GM18868 (cell line): ENCODE data around the gene MT1X.

Source experiments
- ATAC-seq: cut with Tn5 transposase; IDR thresholded peaks from one replicate; pipeline ENCODE4 v1.9.1; 2021; ENCODE audit warnings: mild to moderate bottlenecking, moderate library complexity; ENCODE audit not compliant: unreplicated experiment

The MT1X gene

DNA sequence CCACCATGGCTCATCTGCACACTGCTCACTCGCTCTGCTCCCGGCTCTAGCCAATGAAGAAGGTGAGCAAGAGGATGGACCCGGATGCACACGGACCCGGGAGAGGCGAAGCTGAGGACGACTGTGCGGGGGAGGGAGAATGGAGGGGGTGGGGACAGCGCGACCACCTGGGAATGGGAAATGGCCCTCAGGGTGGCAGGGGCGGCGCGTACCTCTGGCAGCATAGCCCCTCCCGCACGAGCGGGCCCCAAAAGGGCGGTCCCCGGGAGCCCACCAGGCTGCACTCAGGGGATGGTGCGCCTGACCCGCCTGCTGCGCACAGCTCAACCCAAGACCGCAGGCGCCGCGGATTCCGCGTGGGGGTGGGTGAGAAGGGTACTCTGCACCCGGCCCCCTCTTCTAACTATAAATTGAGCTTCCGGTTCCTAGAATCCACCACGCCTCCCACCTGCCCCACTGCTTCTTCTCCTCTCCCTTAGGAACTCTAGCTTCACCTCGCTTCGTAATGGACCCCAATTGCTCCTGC is 6.5 kb upstream of the MT1X start:
- ATAC-seq = no peak

DNA sequence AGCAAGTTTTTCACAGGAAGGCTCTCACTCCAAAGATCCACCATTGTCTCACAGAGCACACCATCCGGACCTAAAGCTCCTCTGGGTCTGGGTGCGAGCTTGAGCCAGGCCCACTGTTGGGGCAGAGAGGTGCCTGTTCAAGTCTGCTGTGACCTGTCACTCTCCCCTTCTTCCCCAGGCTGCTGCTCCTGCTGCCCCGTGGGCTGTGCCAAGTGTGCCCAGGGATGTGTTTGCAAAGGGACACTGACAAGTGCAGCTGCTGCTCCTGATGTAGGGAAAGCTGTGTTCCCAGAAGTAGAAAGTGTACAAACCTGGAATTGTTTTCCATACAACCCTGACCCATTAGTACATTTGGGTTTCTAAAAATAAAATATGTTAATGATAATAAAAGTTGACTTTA is 4.8 kb upstream of the MT1X start:
- ATAC-seq = no peak

DNA sequence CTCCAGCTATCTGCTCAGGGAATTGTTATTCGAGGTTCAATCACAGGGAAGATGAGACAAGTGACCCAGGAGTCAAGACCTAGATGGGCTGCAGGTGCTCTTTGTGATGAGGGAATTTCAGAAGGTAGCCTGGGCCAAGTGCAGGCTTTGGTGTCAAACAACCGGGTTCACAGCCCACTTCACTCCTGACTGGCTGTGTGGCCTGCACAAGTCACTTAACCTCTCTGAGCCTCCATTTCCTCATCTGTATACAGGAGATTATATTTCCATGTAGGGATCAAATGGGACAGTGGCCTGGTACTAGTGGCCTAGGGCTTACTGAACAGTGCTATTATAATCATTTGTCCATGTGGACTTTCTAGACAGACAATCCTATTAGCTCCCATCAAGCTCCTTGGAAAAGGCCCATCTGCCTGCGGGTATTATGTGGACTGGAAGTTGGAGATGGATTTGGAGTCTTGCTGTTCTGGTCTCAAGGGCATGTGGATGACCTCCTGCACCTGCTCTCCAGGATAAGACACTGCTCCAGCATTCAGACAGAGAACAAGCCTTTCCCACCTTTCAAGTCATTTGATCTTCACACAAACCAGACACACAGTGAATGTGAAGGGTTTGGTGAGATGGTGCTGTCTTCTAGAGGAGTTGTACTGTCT is 3.1 kb upstream of the MT1X start:
- no peak for ATAC-seq

DNA sequence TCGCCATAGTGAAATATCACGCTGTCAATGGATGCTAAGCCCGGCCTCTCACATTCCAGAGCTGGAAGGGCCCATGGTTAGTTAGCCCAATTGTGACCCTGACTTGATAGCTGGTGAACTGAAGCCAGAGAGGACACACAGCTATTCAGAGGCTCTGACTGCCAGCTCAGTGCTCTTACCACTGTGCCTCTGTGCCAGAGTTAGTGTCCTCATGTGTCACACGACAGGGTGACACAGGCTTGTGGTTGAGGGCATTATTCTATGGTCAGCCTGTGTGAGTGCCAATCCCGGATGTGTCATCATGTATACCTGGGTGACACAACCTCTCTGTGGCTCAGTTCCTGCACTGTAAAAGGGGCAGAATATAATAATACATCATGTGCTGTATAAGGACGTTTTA is 2.5 kb upstream of the MT1X start:
- ATAC-seq = no peak

DNA sequence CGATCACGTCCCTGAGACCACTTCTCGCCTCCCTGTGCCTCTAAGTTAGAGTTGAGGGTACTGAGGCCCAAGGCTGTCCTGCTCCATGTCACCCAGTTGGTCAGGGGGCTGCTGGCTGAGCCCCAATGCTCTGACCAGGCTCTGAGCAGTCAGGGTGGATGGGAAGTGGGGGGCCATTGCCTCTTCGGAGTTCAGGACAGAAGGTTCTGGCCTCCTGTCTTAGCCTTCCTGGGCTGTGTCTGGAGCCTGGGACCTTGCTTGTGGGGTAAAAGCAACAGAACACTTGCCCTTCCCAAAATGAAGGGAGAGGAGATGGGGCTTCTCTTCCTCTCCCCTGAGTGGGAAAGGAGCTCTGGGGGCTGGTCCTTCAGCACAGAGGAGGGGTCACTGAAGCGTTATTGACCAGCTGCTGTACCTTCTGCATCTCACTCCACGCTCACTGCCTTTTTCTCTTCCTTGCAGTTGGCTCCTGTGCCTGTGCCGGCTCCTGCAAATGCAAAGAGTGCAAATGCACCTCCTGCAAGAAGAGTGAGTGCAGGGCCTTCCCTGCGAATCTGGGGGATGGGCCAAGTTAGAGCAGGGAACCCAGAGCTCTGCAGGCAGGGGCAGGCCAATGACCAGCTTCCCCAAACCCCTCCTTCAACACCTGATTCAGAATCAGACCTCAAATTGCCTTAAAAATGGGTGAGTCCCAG is 580 bp downstream of the MT1X start:
- peak; percentile 8 for ATAC-seq

DNA sequence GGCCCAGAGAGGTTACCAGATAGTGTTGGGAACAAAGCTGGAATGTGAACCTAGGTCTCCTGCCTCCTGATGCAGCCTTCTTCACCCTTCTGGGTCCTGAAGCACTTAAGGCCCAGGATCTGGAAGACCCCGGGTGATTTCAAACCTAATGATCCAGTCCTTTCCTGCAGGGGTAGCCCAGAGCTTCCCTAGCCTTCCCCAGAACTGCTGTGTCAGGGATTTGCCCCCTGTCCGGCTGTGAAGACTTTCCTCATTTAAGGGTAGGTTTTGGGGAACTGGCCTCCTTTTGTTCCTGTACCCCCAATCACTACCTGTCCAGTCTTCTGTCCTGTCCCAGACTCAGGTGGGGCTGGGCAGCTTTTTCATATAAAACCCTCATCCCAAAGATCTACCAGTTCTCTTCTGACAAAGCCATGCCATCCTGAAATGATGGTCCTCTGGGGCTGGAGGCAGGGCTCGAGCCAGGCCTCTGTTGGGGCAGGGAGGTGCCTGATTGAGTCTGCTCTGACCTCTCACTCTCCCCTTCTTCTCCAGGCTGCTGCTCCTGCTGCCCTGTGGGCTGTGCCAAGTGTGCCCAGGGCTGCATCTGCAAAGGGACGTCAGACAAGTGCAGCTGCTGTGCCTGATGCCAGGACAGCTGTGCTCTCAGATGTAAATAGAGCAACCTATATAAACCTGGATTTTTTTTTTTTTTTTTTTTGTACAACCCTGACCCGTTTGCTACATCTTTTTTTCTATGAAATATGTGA is 1.3 kb downstream of the MT1X start:
- no peak for ATAC-seq

DNA sequence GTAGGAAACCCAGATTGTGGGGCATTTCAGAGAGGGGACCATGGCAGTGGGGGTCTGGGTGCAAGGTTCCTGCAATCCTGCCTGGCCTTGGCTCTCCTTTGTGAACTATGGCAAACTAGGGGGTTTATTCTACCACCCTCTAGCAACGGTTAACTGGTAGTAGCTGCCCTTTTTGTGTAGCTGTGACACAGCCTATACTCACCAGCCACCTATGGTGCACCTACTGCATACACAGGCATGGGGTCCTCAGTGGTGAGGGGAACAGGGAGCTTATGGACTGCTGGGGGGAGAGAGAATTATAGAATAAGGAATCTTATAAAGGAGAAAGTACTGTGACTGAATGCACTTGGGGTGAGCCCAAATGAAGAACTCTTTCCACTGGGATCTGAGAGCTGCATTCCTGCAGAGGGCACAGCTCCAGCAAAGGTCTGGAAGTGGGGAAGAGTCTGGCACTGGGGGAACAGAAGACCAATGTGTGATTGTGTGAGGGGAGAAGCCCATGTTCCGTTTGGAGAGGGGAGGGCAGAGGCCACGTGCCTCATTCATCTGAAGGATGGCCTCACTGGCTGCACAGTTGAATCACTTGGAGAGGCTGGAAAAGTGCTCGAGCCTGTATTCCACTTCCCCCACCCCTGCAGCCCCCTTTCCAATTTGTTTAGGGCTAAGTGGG is 2.1 kb downstream of the MT1X start:
- no peak for ATAC-seq

DNA sequence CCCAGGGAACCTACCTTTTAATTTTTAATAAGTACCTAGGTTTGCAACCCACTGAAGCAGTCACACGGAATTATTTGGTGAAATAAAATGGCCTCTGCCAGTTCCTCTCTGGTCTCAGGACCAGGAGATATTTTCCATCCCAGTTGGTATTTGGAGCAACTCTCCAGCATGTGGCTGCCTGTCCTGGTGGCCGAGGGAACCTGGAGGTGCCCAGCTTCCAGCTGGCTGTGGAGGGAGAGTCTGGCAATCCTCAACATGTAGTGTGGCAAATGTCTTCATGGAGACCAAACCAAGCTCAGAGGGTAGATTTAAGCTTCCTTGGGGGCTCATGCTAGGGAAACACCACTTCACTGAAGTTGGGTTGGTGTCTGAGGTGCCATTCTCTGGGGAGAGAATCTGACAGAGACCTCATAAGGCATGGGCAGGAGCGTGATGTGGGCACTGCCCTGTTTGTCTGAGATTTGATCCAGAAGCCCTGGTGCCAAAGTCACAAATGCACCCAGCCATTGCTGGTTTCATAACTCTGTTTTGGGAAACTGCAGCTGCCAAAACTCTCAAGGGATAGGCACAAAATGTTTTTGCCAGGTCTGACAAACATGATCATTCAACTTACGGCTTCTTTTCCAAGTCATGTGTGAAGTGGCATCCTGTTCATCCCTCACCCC is 2.8 kb downstream of the MT1X start:
- ATAC-seq = no peak

DNA sequence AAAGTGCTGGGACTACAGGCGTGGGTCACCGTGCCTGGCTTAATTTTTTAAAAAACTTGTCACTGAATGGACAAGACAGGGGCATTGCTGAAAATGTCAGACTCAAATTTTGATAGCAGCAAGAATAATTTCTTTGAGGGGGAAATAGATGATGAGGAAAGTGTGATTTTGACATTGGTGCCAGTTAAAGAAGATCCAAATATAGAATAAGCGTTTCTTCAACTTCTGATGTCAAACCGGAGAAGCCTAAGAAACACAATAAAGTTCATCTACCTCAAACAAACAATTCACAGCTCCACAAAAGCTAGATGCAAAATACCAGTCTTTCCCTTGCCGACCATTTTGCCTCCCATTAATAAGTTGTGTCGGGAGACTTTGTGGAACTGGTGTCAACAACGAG is 4.5 kb downstream of the MT1X start:
- ATAC-seq = no peak

DNA sequence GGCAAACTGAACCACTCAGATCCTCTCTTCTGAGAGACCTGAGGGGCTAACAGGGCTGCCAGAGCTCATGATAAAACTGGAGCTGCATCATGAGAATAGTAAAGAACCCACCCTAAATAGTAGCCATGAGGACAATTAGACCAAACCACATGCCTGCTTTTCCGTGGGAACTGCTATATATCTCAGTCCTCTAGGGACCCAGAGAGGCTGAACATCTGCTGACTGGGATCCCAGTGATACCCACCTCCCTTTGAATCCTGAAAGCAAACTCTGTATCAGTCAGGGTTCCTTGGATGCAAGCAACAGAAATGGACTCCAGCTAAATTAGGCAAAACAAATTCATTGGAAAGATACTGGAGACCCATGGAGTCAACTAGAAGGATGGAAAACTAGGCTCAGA is 6.5 kb downstream of the MT1X start:
- ATAC-seq = no peak

DNA sequence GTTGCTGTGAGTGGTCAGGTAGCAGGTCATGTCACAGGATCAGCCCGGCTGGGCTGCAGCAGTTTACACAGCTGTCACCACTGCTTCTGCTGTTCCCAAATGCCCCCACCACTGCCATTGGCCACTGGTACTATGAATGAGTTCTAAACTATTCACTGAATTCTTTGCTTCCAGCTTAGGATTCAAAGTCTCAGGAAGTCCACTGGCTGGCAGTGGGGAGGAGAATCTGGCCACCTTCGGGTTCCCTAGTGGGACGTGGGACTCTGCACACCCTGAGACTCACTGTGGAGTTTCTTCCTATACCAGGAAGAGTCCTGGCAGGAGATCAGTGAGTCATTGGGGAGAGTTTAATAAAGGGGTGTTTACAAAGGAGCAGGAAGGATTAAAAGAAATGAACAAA is 6.9 kb downstream of the MT1X start:
- ATAC-seq = no peak

DNA sequence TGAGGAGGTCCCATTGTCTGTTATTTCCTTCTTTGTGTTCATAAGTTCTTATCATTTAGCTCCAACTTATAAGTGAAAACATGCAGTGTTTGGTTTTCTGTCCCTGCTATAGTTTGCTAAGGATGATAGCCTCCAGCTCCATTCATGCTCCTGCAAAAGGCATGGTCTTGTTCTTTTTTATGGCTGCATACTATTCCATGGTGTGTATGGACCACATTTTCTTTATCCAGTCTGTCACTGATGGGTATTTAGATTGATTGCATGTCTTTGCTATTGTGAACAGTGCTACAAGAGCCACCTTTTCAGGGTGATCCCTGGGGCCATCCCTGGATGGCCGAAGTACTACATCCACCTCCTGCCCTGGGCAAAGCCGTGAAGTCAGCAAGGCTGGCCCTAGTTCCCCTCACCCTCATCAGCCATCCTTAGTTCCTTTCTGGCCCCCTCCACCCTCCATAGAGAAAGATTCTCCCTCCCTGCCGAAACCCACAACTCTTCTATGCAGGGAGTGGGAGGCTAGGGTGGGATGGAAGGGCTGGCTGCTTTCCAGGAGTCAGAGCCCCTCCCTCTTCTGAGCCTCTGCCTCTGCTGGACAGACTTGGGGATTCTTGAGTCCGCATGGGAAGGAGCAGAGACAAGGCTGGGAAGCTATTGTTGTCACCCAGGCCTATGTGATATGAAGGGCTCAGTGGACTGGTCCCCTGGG is 8.3 kb downstream of the MT1X start:
- ATAC-seq = no peak

DNA sequence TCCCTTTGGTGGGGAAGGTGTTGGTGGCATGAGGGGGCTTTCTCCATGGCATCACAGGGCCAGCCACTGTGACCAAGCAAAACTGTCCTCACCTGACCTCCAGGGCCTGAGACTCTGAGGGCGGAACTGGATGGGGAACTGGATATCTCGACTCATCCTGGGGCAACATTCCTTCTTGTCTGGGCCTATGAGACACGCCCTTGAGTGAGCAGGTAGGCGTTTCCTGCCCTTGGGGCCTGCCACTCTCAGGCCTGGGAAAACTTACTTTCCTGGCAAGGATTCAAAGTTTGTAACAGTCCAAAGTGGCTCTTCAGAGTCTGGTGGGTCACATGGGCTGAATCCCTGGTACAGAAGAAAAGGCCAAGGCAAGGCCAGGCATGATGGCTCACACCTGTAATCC is 9.6 kb downstream of the MT1X start:
- no peak for ATAC-seq

DNA sequence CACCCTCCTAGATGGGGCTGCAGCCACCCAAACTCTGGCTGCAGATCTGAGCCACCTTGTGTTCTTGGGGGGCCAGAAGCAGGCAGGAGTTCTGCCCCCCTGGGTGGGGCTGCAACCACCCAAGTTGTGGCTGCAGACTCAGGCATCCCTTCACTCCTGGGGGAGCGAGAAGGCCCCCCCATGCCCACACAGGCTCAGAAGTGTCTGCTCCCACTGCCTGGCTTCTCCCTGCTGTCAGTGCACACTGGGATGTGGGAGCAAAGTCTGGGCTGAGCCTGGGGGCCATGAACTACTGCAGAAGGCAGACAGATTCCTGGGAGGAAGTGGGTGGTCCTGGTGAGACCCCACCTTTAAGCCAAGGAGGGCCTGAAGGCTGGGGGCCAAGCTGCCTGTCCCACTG is 13.0 kb downstream of the MT1X start:
- ATAC-seq = no peak

DNA sequence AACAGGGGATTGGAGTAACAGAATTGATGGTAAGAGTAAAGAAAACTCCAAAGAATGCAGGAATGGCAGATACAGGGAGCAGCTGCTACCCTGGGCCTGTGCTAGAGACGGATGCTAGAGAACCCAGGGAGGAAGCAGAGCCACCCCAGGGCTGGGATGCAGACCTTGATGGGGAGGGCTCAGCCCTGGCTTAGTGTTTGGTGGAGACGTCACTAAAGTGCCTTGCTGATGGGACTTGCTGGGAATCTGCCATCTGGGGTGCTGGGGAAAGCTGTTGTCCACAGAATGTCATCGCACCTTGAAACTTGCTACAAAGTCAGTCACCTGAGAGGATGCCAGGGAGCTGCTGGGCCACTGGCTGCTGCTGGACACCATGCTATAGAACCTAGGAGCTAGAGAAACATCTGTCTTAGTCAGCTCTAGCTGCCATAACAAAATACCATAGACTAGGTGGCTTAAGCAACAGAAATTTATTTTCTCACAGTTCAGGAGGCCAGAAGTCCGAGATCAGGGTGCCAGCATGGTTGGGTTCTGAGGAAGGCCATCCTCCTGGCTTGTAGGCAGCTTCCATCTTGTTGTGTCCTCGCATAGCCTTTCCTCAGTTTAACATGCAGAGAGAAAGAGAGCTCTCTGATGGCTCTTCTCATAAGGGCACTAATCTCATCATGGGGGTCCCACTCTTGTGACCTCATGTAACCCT is 15.3 kb downstream of the MT1X start:
- ATAC-seq = no peak

DNA sequence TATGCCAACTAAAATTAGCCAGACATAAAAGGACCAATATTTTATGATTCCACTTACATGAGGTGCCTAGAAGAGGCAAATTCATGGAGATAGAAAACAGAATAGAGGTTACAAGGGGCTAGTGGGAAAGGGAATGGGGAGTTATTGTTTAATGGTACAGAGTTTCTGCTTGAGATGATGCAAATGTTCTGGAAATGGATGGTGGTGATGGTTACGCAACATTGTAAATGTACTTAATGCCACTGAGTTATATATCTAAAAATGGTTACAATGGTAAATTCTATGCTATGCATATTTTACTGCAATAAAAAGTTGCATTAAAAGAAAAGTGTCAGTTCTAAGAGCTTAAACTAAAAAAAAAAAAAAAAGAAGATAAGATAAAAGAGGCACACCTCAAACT is 17.9 kb downstream of the MT1X start:
- no peak for ATAC-seq

DNA sequence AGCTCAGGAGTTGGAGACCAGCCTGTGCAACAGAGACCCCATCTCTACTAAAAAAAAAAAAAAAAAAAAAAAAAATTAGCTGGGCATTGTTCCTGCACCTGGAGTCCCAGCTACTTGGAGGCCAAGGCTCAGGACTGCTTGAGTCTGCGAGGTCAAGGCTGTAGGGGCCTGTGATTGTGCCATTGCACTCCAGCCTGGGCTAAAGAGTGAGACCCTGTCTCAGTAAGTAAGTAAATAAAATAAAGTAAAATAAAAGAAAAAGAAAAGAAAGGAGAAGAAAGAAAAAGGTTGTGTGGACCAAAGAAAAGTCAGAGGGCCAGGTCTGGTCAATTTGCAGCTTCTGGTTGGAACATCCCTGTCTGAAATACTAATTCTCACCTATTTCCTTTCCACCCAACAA is 18.4 kb downstream of the MT1X start:
- no peak for ATAC-seq

DNA sequence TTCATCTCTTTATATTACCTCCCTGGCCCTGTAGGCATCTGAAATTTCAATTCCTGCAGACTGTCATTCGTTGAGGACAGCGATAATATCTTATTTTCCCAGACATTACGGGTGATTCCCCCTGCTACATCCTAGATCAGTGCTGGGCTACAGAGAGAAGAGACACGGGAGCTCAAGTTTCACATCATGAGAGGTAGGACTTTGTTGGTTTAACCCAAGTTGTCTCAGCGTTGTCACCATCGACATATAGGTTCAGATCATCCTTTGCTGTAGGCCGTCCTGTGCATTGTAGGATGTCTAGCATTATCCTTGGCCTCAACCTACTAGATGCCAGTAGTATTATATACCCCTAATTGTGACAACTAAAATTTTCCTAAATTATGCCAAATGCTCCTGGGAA is 19.3 kb downstream of the MT1X start:
- ATAC-seq = no peak

DNA sequence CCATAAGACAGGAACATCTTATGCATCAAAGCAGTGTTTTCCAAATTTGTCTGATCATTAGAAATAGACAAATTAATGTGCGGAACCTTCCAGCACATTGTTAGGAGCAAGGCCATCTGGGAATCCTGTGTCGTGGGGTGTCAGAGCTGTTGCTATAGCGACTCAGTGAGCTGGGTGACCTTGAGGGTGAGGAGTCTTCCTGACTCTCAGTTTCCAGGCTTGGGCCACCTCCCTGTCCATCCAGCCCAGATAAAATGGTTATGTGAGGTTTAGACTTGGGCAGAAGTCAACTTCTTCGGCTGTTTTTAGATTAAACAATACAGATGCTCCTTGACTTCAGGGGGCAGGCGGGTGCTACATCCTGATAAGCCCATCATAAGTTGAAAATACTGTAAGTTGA is 20.6 kb downstream of the MT1X start:
- no peak for ATAC-seq
